NAMALWA (cell line): Measurements from ENCODE around the gene ZNF408.
"Not testable (repeated sequence)": the region's sequence is repeated elsewhere in the genome, so short reads cannot be mapped to it uniquely, and the experiment has no call there.

Experiments used
- DNase-seq: peaks from one replicate; pipeline ENCODE4 v3.0.0-alpha.2; 2015; ENCODE audit warnings: low spot score

ZNF408 gene

GRCh38 chr11:46700241-46701077 lies at the start of gene ZNF408, which contains the start of gene ARHGAP1:
TSS of gene ZNF408 (plus strand) at chr11:46701031. CDS start at chr11:46701048, 17 bp downstream.
TSS of gene ARHGAP1 (minus strand) at chr11:46700619. CDS start at chr11:46696107, 4,512 bp downstream.
- peak; percentile 99 for DNase-seq

- no peak for DNase-seq
Observed at GRCh38 chr11:46655631-46656030, 45.2 kb upstream of the ZNF408 start.

GRCh38 chr11:46657186-46657585 lies 43.6 kb upstream of the ZNF408 start:
- no peak for DNase-seq

GRCh38 chr11:46658259-46658658 lies 42.6 kb upstream of the ZNF408 start:
- no peak for DNase-seq

GRCh38 chr11:46659908-46660307 lies 40.9 kb upstream of the ZNF408 start:
- DNase-seq, result no peak

- DNase-seq, result no peak
Observed at GRCh38 chr11:46661836-46662235, 39.0 kb upstream of the ZNF408 start.

- DNase-seq, result no peak
Observed at GRCh38 chr11:46662366-46662765, 38.5 kb upstream of the ZNF408 start.

GRCh38 chr11:46663277-46663940 lies 37.4 kb upstream of the ZNF408 start:
- DNase-seq, result no peak

- no peak for DNase-seq
Observed at GRCh38 chr11:46664612-46665011, 36.2 kb upstream of the ZNF408 start.

- DNase-seq, result no peak
Observed at GRCh38 chr11:46665356-46665755, 35.5 kb upstream of the ZNF408 start.

- no peak for DNase-seq
Observed at GRCh38 chr11:46666516-46666915, 34.3 kb upstream of the ZNF408 start.

GRCh38 chr11:46667043-46667481 lies 33.8 kb upstream of the ZNF408 start:
- DNase-seq, result no peak

GRCh38 chr11:46668480-46669085 lies 32.2 kb upstream of the ZNF408 start:
- DNase-seq, result no peak

GRCh38 chr11:46669711-46670139 lies 31.1 kb upstream of the ZNF408 start:
- peak; percentile 39 for DNase-seq

GRCh38 chr11:46670521-46670920 lies 30.3 kb upstream of the ZNF408 start:
- not testable (repeated sequence) for DNase-seq

- DNase-seq, result no peak
Observed at GRCh38 chr11:46671958-46672315, 28.9 kb upstream of the ZNF408 start.

- no peak for DNase-seq
Observed at GRCh38 chr11:46672381-46672839, 28.4 kb upstream of the ZNF408 start.

GRCh38 chr11:46673713-46674462 lies 26.9 kb upstream of the ZNF408 start:
- DNase-seq, result no peak

- DNase-seq, result no peak
Observed at GRCh38 chr11:46674463-46675287, 26.2 kb upstream of the ZNF408 start.

- DNase-seq, result no peak
Observed at GRCh38 chr11:46675288-46675851, 25.5 kb upstream of the ZNF408 start.

- DNase-seq, result no peak
Observed at GRCh38 chr11:46675949-46676348, 24.9 kb upstream of the ZNF408 start.
